ENCODE results near the gene SUSD1. TPM values are rescaled to one million over a fixed set of nuclear protein-coding genes. Genes with fewer than 3 reads are reported as not detected.

The SUSD1 gene
- total RNA-seq, 1 experiment from 2014 or later: 8.1 TPM

- Histone ChIP-seq H3K9ac (ENCODE audit: extremely low read depth, insufficient read length, low read length) (no peak overlapping the region), H2BK20ac (ENCODE audit: low read depth, low read length, poor library complexity, severe bottlenecking) (no peak overlapping the region), H3K23me2 (ENCODE audit: insufficient read length, low read depth, low read length, poor library complexity, severe bottlenecking) (no peaks in the 10 kb centered on the region), H3K79me2 (ENCODE audit: insufficient read depth, low read length) (no peaks in the 10 kb centered on the region), H3K27ac (ENCODE audit: insufficient read length, low read depth, low read length) (no peak overlapping the region), H3T11ph (ENCODE audit: low read length) (no peak overlapping the region), H3K4me2 (ENCODE audit: insufficient read depth, insufficient read length, low read length) (no peak overlapping the region), H3K4me1 (ENCODE audit: insufficient read depth, low read length) (no peaks in the 10 kb centered on the region; the same call in 1 of the 2 replicates), H3K18ac (ENCODE audit: insufficient read length, low read depth, low read length) (no peak overlapping the region), H2BK5ac (ENCODE audit: insufficient read length, low read length) (no peak overlapping the region), H4K20me1 (ENCODE audit: control insufficient read depth, insufficient read depth, insufficient read length) (no peaks in the 10 kb centered on the region), H2BK15ac (ENCODE audit: low read depth, low read length) (no peak overlapping the region), H3K9me3 (ENCODE audit: control insufficient read depth, low read depth, low read length) (no peaks in the 10 kb centered on the region), H3K23ac (ENCODE audit: insufficient read length, low read depth, low read length) (no peak overlapping the region), H4K8ac (replicated peaks; ENCODE audit: insufficient read length, low read depth, low read length) (no peak overlapping the region), H2BK120ac (ENCODE audit: low read depth, low read length, poor library complexity, severe bottlenecking) (no peak overlapping the region), H2AK5ac (ENCODE audit: insufficient read length, low read length) (no peak overlapping the region), H4K91ac (ENCODE audit: insufficient read length, low read depth, low read length) (no peak overlapping the region), H2BK12ac (ENCODE audit: insufficient read length, low read depth, low read length) (no peak overlapping the region), H4K5ac (ENCODE audit: insufficient read length, low read depth, low read length) (no peak overlapping the region), H3K4ac (ENCODE audit: low read depth, low read length) (no peak overlapping the region), H2AFZ (ENCODE audit: low read length) (no peak overlapping the region), H3K56ac (ENCODE audit: insufficient read length, low read depth, low read length) (no peak overlapping the region), H3K14ac (ENCODE audit: insufficient read depth, low read length) (no peak overlapping the region), H3K27me3 (ENCODE audit: insufficient read depth, low read length) (no peaks in the 10 kb centered on the region), H3K79me1 (ENCODE audit: insufficient read depth, low read depth, low read length, poor library complexity, severe bottlenecking) (no peaks in the 10 kb centered on the region)
- Mint-ChIP-seq H3K4me1 (peaks cover 0 to 8% of the 10 kb centered on the region in 2 experiments; a peak in 1 of 4 replicates), H3K27me3 (ENCODE audit: low read depth) (no peaks in the 10 kb centered on the region), H3K36me3 (ENCODE audit: insufficient read depth in 1 of 3, low read depth in 3 of 3) (peaks cover 4 to 12% (median 8%) of the 10 kb centered on the region in 3 experiments; a peak in 4 of 7 replicates), H3K27ac (no peak overlapping the region), H3K4me3 (no peak overlapping the region), H3K9me3 (peaks cover 3 to 4% of the 10 kb centered on the region in 2 experiments; a peak in 4 of 5 replicates)
- WGBS (ENCODE audit: extremely low coverage, insufficient read length, low lambda C conversion rate): no CpG with 5 or more reads among the region's 13 CpGs
- no peak for DNase-seq
- no peak for TF ChIP-seq CTCF (conservative IDR thresholded peaks at IDR 0.05)
Observed at GRCh38 chr9:112059145-112059965, 115.7 kb downstream of the SUSD1 start.
